ENCODE measurements around the gene FBL. TPM values are rescaled to one million over a fixed set of nuclear protein-coding genes. Genes with fewer than 3 reads are reported as not detected.
"Not testable (repeated sequence)": the region's sequence is repeated elsewhere in the genome, so short reads cannot be mapped to it uniquely, and the experiment has no call there.

Gene FBL
- total RNA-seq, 1 experiment from 2014 or later = 576 TPM

DNA sequence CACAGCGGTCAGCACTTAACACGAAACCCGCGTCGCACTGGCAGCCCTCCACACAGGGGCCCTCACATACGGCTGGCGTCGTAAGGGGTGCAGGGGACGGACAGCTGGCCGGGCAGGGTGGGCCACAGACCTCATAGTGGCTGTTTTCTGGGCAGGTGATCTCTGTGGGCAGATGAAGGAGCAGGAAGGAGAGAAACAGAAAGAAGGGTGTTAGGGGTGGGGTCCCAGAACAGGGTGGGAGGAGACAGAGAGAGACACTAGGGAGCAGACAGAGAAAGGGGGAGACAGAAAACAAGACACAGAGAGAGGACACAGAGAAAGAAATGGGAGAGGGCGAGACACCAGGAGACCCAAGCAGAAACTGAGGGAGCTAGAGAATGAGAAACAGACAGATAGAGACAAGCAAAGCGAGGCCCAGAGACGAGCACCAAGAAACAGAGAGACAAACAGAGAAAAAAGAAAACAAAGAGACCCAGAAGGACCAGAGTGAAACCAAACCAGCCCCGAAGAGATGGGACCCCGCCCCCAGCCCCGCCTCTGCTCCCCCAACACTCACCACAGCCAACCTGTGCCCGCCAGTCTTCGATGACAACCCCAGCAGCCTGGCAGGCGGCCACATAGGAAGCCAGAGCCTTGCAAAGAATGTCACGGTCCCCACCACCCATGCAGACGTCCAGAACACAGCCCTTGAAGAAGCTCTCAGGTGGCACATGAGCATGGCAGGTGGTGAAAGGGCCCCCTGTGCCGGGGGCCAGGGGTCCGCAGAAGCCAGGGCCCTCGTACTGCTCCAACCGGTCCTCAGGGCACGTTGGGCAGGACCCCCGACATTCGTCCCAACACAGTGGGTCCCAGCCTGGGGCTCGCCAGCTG is 47.4 kb upstream of the FBL start:
- peak overlapping the region; percentile 29; the same call in 1 of the 2 replicates for H3K4me3 Mint-ChIP-seq
- H3K4me1 Mint-ChIP-seq; POLR2A ChIA-PET; H3K36me3 Mint-ChIP-seq; H3K9me3 Mint-ChIP-seq; CTCF ChIA-PET; H3K27me3 Mint-ChIP-seq (ENCODE audit: low read depth): not testable (repeated sequence)
- peak overlapping the region; percentile 64 for H3K27ac Mint-ChIP-seq
- DNase-seq (ENCODE audit: low spot score) (peak; percentile 43), ATAC-seq (peak; percentile 17; the same call in 1 of the 2 replicates)

DNA sequence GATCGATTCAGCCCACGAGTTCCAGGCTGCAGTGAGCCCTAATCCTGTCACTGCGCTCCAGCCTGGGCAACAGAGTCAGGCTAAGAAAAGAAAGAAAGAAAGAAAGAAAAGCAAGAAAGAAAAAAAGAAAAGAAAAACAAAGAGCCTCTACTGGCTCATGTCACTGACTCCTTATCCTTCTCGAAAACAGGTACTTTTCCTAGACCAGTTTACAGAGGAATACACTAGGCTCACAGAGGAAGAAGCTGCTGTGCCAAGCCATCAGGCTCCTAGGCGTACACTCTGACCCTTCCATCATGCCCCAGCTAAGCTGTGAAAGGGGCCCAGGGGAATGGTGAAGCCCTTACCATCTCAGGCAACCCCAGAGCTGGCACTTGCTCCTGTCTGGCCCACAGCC is 46.3 kb upstream of the FBL start:
- POLR2A ChIA-PET; DNase-seq (ENCODE audit: low spot score): not testable (repeated sequence)
- CTCF ChIA-PET = interaction anchor here (1.5 to 1.7 kb wide), 2 partner anchors 11 to 78 kb away, joined by 4 to 7 read pairs; partner anchors contain the start of gene PSMC4

DNA sequence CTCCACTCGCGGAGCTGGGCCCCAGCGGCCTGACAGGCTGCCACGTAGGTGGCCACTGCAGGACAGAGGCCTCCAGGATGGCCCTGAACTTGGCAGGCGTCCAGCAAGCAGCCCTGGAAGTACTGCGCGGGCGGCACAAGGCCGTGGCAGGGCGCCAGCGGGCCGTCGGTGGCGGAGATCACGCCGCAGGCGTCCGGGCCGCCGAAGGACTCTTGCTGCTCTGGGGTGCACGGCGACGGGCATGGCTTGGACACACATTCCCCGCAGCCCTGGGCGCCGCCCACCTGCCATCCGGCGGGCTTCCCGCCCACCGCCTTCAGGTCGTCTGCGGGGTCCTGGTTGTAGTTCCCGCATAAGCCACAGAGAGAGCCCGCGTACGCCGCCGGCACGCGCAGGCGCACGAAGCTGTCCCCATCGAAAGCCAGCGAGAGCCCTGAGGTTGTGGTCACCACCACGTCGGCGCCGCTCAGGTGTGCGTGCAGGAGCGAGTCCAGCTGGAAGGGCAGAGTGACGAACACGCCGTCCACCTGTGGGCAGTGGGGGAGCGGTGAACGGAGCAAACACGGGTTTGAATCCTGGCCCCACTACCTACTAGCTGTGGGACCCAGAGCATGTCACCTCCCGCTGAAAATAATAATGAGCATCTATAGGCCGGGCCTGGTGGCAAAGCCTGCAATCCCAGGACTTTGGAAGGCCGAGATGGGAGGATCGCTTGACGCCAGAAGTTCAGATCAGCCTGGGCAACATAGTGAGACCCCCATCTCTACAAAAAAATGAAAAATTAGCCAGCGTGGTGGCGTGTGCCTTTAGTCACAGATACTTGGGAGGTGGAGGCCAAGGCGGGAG is 45.7 kb upstream of the FBL start:
- CTCF ChIA-PET = interaction anchor here (0.6 to 1.7 kb wide), 3 partner anchors 10 to 79 kb away, joined by 3 to 7 read pairs (median 4); partner anchors contain the start of gene PSMC4
- H3K9me3 Mint-ChIP-seq; POLR2A ChIA-PET; H3K27me3 Mint-ChIP-seq (ENCODE audit: low read depth); H3K27ac Mint-ChIP-seq; H3K4me1 Mint-ChIP-seq; H3K4me3 Mint-ChIP-seq; H3K36me3 Mint-ChIP-seq: not testable (repeated sequence)
- ATAC-seq (peak; percentile 59), DNase-seq (ENCODE audit: low spot score) (peak; percentile 62)

More for the DNA sequence above, 46.3 kb upstream of the FBL start:
- H3K4me3 Mint-ChIP-seq; H3K27ac Mint-ChIP-seq; H3K4me1 Mint-ChIP-seq; ATAC-seq; H3K36me3 Mint-ChIP-seq; H3K9me3 Mint-ChIP-seq; H3K27me3 Mint-ChIP-seq (ENCODE audit: low read depth): not testable (repeated sequence)

DNA sequence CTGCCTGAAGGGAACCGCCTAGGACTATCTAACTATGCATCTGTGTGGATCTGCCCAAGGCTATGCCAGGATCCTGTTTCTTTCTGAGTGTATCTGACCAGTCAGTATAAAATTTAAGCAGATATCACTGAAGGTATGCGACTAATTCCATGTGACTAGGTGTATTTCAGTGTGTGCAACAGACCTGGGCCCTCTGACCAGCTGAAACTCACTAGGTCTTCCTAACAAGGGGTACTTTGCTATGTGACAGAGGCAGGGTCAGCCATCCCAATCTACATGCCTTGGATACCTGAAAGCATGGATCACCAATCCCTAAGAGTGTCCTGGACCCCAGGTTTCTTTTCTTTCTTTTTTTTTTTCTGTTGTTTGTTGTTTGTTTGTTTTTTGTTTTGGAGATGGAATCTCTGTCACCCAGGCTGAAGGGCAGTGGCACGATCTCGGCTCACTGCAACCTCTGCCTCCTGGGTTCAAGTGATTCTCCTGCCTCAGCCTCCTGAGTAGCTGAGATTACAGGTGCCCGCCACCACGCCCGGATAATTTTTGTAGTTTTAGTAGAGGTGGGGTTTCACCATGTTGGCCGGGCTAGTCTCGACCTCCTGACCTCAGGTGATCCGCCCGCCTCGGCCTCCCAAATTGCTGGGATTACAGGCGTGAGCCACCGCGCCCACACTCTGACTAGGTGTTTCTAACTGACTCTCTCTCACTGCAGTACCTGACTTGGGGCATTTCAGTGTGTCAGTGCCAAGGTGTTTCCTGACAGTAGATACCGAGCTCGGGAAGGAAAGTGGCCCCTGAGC is 44.8 kb upstream of the FBL start:
- ATAC-seq (no peak), DNase-seq (ENCODE audit: low spot score) (no peak)
- H3K27ac Mint-ChIP-seq = no peak overlapping the region
- H3K27me3 Mint-ChIP-seq (ENCODE audit: low read depth) = peaks cover 5% of the 10 kb centered on the region; the same call in 1 of the 2 replicates
- H3K4me3 Mint-ChIP-seq = no peak overlapping the region
- no peaks in the 10 kb centered on the region for H3K36me3 Mint-ChIP-seq
- no peaks in the 10 kb centered on the region for H3K9me3 Mint-ChIP-seq
- H3K4me1 Mint-ChIP-seq = peaks cover 5% of the 10 kb centered on the region
- CTCF ChIA-PET = interaction anchor here (0.6 to 1.5 kb wide), 3 partner anchors 9 to 275 kb away, joined by 3 to 5 read pairs (median 3); no protein-coding TSS in a partner anchor
- POLR2A ChIA-PET = interaction anchor here (0.7 to 1.1 kb wide), 2 partner anchors 66 to 80 kb away, joined by 8 to 10 read pairs; partner anchors contain the start of gene PSMC4
- TF ChIP-seq, protein P1, sequence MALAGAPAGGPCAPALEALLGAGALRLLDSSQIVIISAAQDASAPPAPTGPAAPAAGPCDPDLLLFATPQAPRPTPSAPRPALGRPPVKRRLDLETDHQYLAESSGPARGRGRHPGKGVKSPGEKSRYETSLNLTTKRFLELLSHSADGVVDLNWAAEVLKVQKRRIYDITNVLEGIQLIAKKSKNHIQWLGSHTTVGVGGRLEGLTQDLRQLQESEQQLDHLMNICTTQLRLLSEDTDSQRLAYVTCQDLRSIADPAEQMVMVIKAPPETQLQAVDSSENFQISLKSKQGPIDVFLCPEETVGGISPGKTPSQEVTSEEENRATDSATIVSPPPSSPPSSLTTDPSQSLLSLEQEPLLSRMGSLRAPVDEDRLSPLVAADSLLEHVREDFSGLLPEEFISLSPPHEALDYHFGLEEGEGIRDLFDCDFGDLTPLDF (CRISPR knock-in tag; IDR thresholded peaks at IDR 0.05) = no peak
- TF ChIP-seq NR3C1 (CRISPR knock-in tag; conservative IDR thresholded peaks at IDR 0.05; ENCODE audit: low read depth) (no peak), ELF4 (CRISPR knock-in tag; IDR thresholded peaks at IDR 0.05; ENCODE audit: low read depth) (no peak), ZNF232 (CRISPR knock-in tag; IDR thresholded peaks at IDR 0.05) (no peak), ZNF423 (CRISPR knock-in tag; IDR thresholded peaks at IDR 0.05) (no peak), SMAD3 (CRISPR knock-in tag; IDR thresholded peaks at IDR 0.05; ENCODE audit: borderline replicate concordance) (no peak), NFE2L1 (CRISPR knock-in tag; IDR thresholded peaks at IDR 0.05) (no peak), MXD4 (CRISPR knock-in tag; IDR thresholded peaks at IDR 0.05; ENCODE audit: borderline replicate concordance) (no peak), TCF7 (CRISPR knock-in tag; IDR thresholded peaks at IDR 0.05; ENCODE audit: low read depth) (no peak), ESRRA (CRISPR knock-in tag; IDR thresholded peaks at IDR 0.05; ENCODE audit: borderline replicate concordance) (no peak), ATF1 (CRISPR knock-in tag; IDR thresholded peaks at IDR 0.05) (no peak)
- TF ChIP-seq, protein P2, sequence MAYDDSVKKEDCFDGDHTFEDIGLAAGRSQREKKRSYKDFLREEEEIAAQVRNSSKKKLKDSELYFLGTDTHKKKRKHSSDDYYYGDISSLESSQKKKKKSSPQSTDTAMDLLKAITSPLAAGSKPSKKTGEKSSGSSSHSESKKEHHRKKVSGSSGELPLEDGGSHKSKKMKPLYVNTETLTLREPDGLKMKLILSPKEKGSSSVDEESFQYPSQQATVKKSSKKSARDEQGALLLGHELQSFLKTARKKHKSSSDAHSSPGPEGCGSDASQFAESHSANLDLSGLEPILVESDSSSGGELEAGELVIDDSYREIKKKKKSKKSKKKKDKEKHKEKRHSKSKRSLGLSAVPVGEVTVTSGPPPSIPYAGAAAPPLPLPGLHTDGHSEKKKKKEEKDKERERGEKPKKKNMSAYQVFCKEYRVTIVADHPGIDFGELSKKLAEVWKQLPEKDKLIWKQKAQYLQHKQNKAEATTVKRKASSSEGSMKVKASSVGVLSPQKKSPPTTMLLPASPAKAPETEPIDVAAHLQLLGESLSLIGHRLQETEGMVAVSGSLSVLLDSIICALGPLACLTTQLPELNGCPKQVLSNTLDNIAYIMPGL (CRISPR knock-in tag; IDR thresholded peaks at IDR 0.05) = no peak
- TF ChIP-seq, protein P3, sequence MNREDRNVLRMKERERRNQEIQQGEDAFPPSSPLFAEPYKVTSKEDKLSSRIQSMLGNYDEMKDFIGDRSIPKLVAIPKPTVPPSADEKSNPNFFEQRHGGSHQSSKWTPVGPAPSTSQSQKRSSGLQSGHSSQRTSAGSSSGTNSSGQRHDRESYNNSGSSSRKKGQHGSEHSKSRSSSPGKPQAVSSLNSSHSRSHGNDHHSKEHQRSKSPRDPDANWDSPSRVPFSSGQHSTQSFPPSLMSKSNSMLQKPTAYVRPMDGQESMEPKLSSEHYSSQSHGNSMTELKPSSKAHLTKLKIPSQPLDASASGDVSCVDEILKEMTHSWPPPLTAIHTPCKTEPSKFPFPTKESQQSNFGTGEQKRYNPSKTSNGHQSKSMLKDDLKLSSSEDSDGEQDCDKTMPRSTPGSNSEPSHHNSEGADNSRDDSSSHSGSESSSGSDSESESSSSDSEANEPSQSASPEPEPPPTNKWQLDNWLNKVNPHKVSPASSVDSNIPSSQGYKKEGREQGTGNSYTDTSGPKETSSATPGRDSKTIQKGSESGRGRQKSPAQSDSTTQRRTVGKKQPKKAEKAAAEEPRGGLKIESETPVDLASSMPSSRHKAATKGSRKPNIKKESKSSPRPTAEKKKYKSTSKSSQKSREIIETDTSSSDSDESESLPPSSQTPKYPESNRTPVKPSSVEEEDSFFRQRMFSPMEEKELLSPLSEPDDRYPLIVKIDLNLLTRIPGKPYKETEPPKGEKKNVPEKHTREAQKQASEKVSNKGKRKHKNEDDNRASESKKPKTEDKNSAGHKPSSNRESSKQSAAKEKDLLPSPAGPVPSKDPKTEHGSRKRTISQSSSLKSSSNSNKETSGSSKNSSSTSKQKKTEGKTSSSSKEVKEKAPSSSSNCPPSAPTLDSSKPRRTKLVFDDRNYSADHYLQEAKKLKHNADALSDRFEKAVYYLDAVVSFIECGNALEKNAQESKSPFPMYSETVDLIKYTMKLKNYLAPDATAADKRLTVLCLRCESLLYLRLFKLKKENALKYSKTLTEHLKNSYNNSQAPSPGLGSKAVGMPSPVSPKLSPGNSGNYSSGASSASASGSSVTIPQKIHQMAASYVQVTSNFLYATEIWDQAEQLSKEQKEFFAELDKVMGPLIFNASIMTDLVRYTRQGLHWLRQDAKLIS (CRISPR knock-in tag; IDR thresholded peaks at IDR 0.05; ENCODE audit: borderline replicate concordance) = no peak
- TF ChIP-seq, protein P4, sequence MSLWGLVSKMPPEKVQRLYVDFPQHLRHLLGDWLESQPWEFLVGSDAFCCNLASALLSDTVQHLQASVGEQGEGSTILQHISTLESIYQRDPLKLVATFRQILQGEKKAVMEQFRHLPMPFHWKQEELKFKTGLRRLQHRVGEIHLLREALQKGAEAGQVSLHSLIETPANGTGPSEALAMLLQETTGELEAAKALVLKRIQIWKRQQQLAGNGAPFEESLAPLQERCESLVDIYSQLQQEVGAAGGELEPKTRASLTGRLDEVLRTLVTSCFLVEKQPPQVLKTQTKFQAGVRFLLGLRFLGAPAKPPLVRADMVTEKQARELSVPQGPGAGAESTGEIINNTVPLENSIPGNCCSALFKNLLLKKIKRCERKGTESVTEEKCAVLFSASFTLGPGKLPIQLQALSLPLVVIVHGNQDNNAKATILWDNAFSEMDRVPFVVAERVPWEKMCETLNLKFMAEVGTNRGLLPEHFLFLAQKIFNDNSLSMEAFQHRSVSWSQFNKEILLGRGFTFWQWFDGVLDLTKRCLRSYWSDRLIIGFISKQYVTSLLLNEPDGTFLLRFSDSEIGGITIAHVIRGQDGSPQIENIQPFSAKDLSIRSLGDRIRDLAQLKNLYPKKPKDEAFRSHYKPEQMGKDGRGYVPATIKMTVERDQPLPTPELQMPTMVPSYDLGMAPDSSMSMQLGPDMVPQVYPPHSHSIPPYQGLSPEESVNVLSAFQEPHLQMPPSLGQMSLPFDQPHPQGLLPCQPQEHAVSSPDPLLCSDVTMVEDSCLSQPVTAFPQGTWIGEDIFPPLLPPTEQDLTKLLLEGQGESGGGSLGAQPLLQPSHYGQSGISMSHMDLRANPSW (CRISPR knock-in tag; conservative IDR thresholded peaks at IDR 0.05; ENCODE audit: low read depth) = no peak
